Esophagus squamous epithelium (tissue), 5 donors: Measurements from ENCODE around the gene PARP15. TPM values are rescaled to one million over a fixed set of nuclear protein-coding genes. Genes with fewer than 3 reads are reported as not detected.

Experiments
- DNase-seq: peaks from one replicate; lab custom pipeline; 2025; lab: John Stamatoyannopoulos, UW
- H3K27ac ChIP-seq, 4 donors: fragments of 200-600 bp; sonication (generic); one replicate each; pipeline ENCODE4 v1.5.1; 2016 to 2019; ENCODE audit warnings: mild to moderate bottlenecking in 1 of 4
- H3K27me3 ChIP-seq, 4 donors: fragments of 200-600 bp; sonication (generic); 1 replicate in 3 of 4; 2 replicates in 1 of 4; pipeline versions ENCODE4 v1.5.1 to v1.6.0; 2017 to 2021; ENCODE audit warnings: antibody characterized with exemption in 1 of 4
- H3K36me3 ChIP-seq, 3 donors: fragments of 200-600 bp; sonication (generic); one replicate each; pipeline ENCODE4 v1.5.1; 2016 to 2019
- H3K4me1 ChIP-seq, 3 donors: fragments of 200-600 bp; sonication (generic); one replicate each; pipeline ENCODE4 v1.5.1; 2017 to 2019
- H3K4me3 ChIP-seq, 4 donors: fragments of 200-600 bp; sonication (generic); 1 replicate in 3 of 4; 2 replicates in 1 of 4; pipeline ENCODE4 v1.5.1; 2016 to 2019; ENCODE audit warnings: mild to moderate bottlenecking in 2 of 4, moderate library complexity in 1 of 4
- H3K9me3 ChIP-seq, 3 donors: fragments of 200-600 bp; sonication (generic); one replicate each; pipeline ENCODE4 v1.5.1; 2016 to 2019
- CTCF ChIP-seq, 6 experiments: fragments of 450-650 bp in 4 of 6; fragments of 200-600 bp in 2 of 6; sonication (generic) in 2 of 6; IDR thresholded peaks; one replicate each; pipeline ENCODE4 v1.5.1; 2016 to 2019; ENCODE audit warnings: antibody characterized with exemption in 6 of 6, mild to moderate bottlenecking in 4 of 6, moderate library complexity in 4 of 6
- POLR2A ChIP-seq, 4 donors: fragments of 450-650 bp; IDR thresholded peaks; one replicate each; pipeline ENCODE4 v1.6.1; 2017; ENCODE audit warnings: antibody characterized with exemption in 4 of 4, mild to moderate bottlenecking in 4 of 4, moderate library complexity in 3 of 4
- WGBS, 2 donors: methylation state at CpG; one replicate each; pipeline ENCODE4 v1.1.5; 2018; 5-methylcytosine and 5-hydroxymethylcytosine counted together
- intact Hi-C: fragments of 100-400 bp; cut with DNase I; formaldehyde crosslinking; loops from one replicate; pipeline ENCODE4 v1.15.0; 2022
- total RNA-seq, 4 donors: library from RNA; depleted of rRNA; stranded (reverse); fragments of >200 nt; gene quantifications; one replicate each; pipeline ENCODE4 v1.1.0, GENCODE V29; 2016
- donor health status: DM: yes; HTN: yes; CAD: no.

The PARP15 gene
- total RNA-seq, 4 donors from 2014 or later: 0.08 to 2.3 (median 0.42) TPM

GRCh38 chr3:122580470-122580869 lies 3.0 kb downstream of the PARP15 start:
- no peak for DNase-seq
- no peak for TF ChIP-seq CTCF (IDR thresholded peaks at IDR 0.05)
- TF ChIP-seq POLR2A (IDR thresholded peaks at IDR 0.05): no peak
- Histone ChIP-seq H3K4me3 (no peak overlapping the region), H3K27me3 (no peaks in the 10 kb centered on the region), H3K36me3 (no peaks in the 10 kb centered on the region), H3K27ac (no peak overlapping the region), H3K9me3 (peaks cover 0 to 18% (median 13%) of the 10 kb centered on the region in 3 donors), H3K4me1 (peaks cover 2 to 15% (median 4%) of the 10 kb centered on the region in 3 donors)
- WGBS, 2 donors: 72 to 77% methylated on average over 3 of the region's 3 CpGs
- intact Hi-C loops: no loop called here

DNA sequence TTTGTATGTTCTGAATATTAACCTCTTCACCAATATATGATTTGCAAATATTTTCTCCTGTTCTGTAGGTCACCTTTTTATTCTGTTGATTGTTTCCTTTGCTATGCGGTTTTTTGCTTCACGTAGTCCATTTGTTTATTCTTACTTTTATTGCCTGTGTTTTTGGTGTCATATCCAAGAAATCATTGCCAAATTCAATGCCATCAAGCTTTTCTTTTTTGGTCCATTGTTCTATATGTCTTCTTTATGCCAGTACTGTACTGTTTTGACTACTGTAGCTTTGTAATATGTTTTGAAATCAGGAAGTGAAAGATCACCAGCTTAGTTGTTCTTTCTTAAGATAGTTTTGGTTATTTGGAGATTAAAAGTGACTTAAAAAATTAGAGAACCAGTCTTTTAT lies 4.2 kb downstream of the PARP15 start:
- H3K4me3 ChIP-seq: no peak overlapping the region
- H3K27me3 ChIP-seq: no peaks in the 10 kb centered on the region
- no peak for DNase-seq
- H3K4me1 ChIP-seq: peaks cover 2 to 15% (median 4%) of the 10 kb centered on the region in 3 donors
- H3K9me3 ChIP-seq: peaks cover 0 to 18% (median 13%) of the 10 kb centered on the region in 3 donors
- WGBS, 2 donors: 91 to 100% methylated on average over 2 of the region's 2 CpGs
- intact Hi-C loops: no loop called here
- no peaks in the 10 kb centered on the region for H3K36me3 ChIP-seq
- TF ChIP-seq CTCF (IDR thresholded peaks at IDR 0.05) (no peak), POLR2A (IDR thresholded peaks at IDR 0.05) (no peak)
- no peak overlapping the region for H3K27ac ChIP-seq

DNA sequence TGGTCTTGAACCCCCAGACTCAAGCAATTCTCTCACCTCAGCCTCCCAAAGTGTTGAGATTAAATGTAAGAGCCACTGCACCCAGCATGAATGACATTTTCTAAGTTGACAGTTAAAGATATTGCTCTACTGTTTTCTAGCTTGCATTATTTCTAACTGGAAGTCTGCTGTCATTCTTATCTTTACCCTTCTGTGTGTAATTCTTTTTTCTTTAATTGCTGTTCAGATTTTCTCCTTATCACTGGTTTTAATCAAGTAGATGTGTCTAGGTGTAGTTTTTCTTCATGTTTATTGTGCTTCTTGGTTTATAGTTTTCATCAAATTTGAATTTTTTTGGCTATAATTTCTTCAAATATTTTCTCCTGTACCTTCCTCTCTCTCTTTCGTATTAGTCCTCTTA lies 4.9 kb downstream of the PARP15 start:
- Histone ChIP-seq H3K4me1 (peaks cover 2 to 11% (median 3%) of the 10 kb centered on the region in 3 donors), H3K4me3 (no peak overlapping the region), H3K36me3 (no peaks in the 10 kb centered on the region), H3K27me3 (no peaks in the 10 kb centered on the region), H3K9me3 (peaks cover 0 to 18% (median 13%) of the 10 kb centered on the region in 3 donors), H3K27ac (no peak overlapping the region)
- TF ChIP-seq CTCF (IDR thresholded peaks at IDR 0.05) (no peak), POLR2A (IDR thresholded peaks at IDR 0.05) (no peak)
- 88 to 90% methylated on average over 1 of the region's 1 CpG for WGBS, 2 donors
- no peak for DNase-seq
- intact Hi-C loops: no loop called here

- no peak for TF ChIP-seq CTCF (IDR thresholded peaks at IDR 0.05)
- Histone ChIP-seq H3K27me3 (no peaks in the 10 kb centered on the region), H3K4me3 (no peak overlapping the region), H3K36me3 (no peaks in the 10 kb centered on the region), H3K27ac (no peak overlapping the region), H3K4me1 (no peaks in the 10 kb centered on the region), H3K9me3 (peaks cover 0 to 18% (median 13%) of the 10 kb centered on the region in 3 donors)
- WGBS, 2 donors: 24 to 28% methylated on average over 1 of the region's 1 CpG
- intact Hi-C loops: no loop called here
- no peak for DNase-seq
Measured at GRCh38 chr3:122586098-122586497, 8.6 kb downstream of the PARP15 start.

DNA sequence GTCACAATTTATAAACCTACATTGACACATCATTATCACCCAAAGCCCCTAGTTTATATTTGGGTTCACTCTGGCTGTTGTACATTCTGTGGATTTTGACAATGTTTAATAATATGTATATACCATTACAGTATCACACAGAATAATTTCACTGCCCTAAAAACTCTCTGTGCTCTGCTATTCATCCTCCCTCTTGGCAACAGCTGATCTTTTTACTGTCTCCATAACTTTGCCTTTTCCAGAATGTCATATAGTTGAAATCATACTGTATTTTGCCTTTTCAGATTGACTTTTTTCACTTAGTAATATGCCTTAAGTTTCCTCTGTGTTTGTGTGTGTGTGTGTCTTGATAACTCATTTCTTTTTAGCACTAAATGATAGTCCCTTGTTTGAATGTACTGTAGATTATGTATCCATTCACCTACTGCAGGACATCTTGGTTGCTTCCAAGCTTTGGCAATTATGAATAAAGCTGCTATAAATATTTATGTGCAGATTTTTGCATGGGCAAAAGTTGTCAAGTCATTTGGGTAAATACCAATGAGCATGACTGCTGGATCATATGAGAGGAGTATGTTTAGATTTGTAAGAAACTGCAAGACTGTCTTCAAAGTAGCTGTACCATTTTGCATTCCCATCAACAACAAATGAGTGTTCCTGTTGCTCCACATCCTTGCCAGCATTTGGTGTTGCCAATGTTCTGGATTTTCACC lies 9.5 kb downstream of the PARP15 start:
- no peaks in the 10 kb centered on the region for H3K4me1 ChIP-seq
- no peak overlapping the region for H3K27ac ChIP-seq
- no peaks in the 10 kb centered on the region for H3K36me3 ChIP-seq
- no peak for DNase-seq
- peaks cover 0 to 13% (median 7%) of the 10 kb centered on the region in 3 donors for H3K9me3 ChIP-seq
- H3K4me3 ChIP-seq: no peak overlapping the region
- intact Hi-C loops: no loop called here
- TF ChIP-seq POLR2A (IDR thresholded peaks at IDR 0.05) (no peak), CTCF (IDR thresholded peaks at IDR 0.05) (no peak)
- H3K27me3 ChIP-seq: no peaks in the 10 kb centered on the region
